Stimulated activated naive CD8-positive, alpha-beta T cell treated with anti-CD3 and anti-CD28 coated beads, Interleukin-15, Interleukin-2, amounts not matched to agents 100 U/mL and 50 U/mL, for 24 hours (primary cell): ENCODE results near the gene MRPL28.
"Not testable (repeated sequence)": the region's sequence is repeated elsewhere in the genome, so short reads cannot be mapped to it uniquely, and the experiment has no call there.

Experiments used
- ATAC-seq: fragments of 150-1000 bp; cut with Tn5 transposase; one replicate; pipeline ENCODE4 v1.10.0; 2021
- DNase-seq: peaks from one replicate; pipeline ENCODE4 v3.0.0; 2021

MRPL28 gene

GRCh38 chr16:359871-360697 lies 10.3 kb downstream of the MRPL28 start:
- no peak for ATAC-seq
- no peak for DNase-seq

- ATAC-seq (no peak), DNase-seq (no peak)
Observed at GRCh38 chr16:359067-359763, 11.1 kb downstream of the MRPL28 start.

- no peak for ATAC-seq
Observed at GRCh38 chr16:356741-357140, 13.6 kb downstream of the MRPL28 start.

DNA sequence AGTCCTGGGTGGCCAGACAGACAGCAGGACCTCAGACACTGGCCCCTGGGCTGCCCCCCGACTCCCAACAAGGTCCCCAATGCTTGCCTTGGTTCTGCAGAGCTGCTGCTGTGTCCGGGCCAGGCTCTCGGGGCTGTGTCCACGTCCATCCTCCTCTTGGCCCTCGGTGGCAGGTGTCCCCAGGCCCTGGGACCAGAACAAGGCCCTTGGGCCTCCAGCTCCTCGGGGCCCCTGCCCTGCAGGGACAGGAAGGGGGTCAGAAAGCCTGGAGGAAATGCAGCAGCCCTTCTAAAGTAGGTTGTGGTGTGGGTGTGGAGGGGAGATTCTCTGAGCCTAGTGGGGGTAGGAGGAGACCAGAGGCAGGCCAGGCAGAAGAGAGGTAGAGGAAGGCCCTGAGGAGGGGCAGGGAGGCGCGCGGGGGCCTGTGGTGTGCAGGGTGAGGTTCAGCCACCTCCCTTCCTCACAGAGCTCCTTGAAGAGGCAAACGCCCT lies 15.3 kb downstream of the MRPL28 start:
- ATAC-seq (no peak), DNase-seq (peak; percentile 36)

More at GRCh38 chr16:356741-357140, 13.6 kb downstream of the MRPL28 start:
- no peak for DNase-seq

DNA sequence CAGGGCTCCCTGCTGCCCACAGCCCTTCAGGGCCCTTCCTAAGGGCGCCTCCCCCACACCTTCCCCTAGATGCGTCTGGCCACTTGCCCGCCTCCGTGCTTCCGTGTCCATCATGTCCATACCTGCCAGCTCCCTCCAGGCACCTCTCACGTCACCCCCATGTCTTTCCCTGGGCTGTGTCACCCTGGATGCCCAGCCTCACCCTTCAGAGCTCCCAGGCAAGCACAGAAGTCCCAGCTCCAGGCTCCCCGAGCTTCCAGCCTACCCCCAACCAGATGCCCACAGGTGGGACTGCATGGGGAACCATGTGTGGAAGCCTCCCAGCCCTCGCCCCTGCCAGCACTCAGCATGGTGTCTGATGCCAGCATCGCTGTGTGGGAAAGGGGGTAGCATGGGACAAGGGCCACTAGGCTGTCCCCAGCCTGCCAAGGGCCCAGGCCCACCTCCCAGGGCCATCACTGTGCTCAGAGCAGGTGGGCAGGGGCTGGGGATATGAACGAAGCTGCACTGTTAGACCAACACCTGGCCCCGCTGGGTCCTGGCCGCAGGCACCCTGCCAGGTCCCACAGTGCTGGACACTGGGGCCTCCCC lies 16.0 kb downstream of the MRPL28 start:
- no peak for DNase-seq

DNA sequence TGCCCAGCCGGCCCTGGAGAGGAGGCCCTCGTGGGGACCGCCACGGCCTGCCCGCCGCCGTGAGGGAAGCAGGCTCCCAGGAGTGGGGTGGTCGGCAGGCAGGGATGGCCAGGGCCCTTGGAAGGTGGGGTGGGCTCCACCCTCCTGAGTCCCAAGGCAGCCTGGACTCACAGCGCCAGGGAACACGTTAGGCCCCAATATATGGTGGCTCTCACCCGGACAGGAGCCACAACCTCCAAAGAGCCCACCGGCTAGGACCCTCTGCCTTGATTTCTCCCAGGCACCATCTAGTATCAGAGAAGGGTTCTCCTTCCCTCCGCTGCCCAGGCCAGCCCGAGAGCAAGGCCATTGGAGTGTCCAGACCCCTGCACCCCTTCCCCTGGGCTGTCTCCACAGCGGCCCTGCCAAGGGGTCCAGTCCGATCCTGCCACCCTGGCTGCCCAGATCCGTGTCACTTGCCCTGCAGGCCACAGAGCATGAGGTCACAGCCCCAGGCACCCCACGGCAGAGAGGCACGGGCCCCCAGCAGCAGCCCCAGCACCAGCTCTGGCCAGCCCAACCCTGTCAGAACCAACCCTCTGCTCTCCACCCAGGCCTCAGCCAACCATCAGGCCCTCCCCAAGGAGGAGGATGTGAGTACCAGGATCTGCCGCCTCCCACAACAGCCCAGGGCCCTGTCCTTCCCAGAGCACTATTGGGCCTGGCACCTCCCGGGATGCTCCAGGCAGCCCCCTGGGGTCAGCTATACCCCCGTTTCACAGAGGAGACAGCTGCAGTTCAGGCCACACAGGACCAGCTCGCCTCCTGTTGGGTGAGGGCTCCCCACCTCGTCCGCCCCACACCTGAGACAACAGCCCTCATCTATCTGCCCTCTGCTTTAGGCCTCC lies 16.7 kb downstream of the MRPL28 start:
- DNase-seq, result no peak
- no peak for ATAC-seq

More for the DNA sequence above, 16.0 kb downstream of the MRPL28 start:
- no peak for ATAC-seq

DNA sequence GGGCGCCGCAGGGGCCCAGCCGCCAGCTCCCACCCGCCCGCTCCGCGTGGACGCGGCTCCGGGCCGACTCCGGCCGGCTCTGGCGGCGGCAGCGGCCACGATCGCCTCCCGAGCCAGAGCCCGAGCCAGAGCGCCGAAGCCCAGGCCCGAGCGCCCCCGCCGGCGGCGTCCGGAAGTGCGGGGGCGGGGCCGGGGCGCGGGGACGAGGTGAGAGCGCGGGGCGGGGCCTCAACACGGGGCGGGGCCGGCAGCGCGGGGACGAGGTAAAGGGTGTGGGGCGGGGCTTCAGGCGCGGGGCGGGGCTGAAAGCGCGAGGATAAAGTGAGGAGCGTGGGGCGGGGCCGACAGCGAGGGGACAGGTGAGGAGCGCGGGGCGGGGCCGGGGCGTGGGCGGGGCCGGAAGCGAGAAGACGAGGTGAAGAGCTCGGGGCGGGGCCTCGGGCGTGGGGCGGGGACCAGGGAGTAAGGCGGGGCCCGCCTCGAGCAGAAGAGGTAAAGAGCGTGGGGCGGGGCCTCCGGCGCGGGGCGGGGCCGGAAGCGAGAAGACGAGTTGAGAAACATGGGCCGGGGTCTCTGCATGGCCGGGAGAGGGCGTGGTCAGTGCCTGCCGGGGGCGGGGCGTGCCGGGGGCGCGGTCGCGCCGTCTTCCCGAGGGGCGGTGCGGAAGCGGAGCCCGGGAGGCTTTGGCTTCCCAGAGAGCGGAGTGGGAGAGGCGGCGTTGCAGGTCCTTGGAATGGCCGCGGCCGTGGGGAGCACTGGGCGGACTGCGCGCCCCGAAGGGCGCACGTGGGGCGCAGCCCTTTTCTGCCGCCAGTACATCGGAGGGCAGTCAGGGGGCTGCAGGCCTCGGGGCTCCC lies 17.6 kb downstream of the MRPL28 start, which contains the start of gene AXIN1:
AXIN1 (minus strand) TSS at position 177 of the 857 bp plus-strand sequence. CDS start 5,698 bp downstream, outside the sequence.
- DNase-seq (peak; percentile 100), ATAC-seq (peak; percentile 83)

GRCh38 chr16:351804-352520 lies 18.4 kb downstream of the MRPL28 start:
- DNase-seq (peak; percentile 51), ATAC-seq (peak; percentile 21)

GRCh38 chr16:350203-350602 lies 20.1 kb downstream of the MRPL28 start:
- ATAC-seq (no peak), DNase-seq (no peak)

DNA sequence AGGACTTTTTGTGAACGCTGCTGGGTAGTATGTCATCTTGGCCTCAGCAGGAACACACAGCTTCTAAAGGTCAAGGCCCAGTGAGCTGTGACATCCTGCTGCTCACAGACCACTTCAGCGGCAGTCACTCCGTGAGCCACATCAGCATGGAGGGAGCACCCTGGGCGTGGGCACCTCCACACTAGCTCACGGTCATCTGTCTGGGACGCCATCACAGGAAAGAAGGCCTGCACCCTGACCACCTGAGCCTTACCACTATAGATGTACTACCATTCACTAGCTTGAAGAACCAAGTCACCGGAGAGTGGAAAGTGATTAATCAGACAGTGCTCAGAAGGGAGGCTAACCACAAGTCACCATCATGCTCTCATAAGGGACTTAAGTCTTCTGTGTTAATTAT lies 21.1 kb downstream of the MRPL28 start:
- DNase-seq (peak; percentile 38), ATAC-seq (peak; percentile 39)

- DNase-seq, ATAC-seq: not testable (repeated sequence)
Observed at GRCh38 chr16:348495-348894, 21.8 kb downstream of the MRPL28 start.

DNA sequence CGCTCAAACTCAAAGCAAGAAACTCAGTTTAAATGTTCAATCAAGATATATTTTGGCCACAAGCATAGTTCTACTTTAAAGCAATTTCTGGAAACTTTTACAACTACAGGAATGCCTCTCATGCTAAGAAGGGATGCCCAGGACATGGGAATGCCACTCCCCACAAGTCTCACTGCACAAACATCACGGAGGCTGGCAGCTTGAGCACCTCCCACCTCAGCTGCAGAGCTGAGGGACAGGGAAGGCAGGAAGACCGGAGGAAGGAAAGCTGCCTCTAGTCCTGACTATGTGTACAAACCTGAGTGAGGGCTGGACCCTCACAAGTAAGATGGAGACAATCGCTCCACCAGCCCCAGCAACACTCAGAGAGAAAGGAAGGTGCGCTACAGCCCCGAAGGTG lies 23.1 kb downstream of the MRPL28 start:
- no peak for ATAC-seq
- DNase-seq, result no peak

- DNase-seq (no peak), ATAC-seq (no peak)
Observed at GRCh38 chr16:346587-346986, 23.8 kb downstream of the MRPL28 start.

DNA sequence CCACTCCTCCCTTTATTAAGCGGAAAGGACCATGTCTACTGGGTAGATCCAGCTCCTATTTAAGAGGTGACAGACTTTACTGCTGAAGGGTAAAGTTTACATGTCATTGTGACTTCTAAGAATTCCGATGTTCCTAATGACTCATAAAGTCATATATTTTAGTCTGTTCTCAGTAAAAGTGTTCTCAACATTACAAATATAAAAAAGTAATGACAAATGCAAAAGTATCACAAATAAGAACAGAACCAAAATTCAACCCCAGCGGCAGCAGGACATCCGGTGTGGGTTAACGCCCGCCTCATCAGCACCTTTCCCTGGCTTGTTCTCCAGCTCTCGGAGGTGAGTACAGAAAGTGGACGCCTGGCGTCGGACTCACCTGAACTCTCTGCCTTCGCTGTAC lies 24.6 kb downstream of the MRPL28 start:
- ATAC-seq, result no peak

GRCh38 chr16:342455-343213 lies 27.7 kb downstream of the MRPL28 start:
- no peak for DNase-seq

More for the DNA sequence above, 24.6 kb downstream of the MRPL28 start:
- DNase-seq, result no peak

GRCh38 chr16:341974-342336 lies 28.4 kb downstream of the MRPL28 start:
- ATAC-seq, DNase-seq: not testable (repeated sequence)

More at GRCh38 chr16:342455-343213, 27.7 kb downstream of the MRPL28 start:
- ATAC-seq, result peak; percentile 28

DNA sequence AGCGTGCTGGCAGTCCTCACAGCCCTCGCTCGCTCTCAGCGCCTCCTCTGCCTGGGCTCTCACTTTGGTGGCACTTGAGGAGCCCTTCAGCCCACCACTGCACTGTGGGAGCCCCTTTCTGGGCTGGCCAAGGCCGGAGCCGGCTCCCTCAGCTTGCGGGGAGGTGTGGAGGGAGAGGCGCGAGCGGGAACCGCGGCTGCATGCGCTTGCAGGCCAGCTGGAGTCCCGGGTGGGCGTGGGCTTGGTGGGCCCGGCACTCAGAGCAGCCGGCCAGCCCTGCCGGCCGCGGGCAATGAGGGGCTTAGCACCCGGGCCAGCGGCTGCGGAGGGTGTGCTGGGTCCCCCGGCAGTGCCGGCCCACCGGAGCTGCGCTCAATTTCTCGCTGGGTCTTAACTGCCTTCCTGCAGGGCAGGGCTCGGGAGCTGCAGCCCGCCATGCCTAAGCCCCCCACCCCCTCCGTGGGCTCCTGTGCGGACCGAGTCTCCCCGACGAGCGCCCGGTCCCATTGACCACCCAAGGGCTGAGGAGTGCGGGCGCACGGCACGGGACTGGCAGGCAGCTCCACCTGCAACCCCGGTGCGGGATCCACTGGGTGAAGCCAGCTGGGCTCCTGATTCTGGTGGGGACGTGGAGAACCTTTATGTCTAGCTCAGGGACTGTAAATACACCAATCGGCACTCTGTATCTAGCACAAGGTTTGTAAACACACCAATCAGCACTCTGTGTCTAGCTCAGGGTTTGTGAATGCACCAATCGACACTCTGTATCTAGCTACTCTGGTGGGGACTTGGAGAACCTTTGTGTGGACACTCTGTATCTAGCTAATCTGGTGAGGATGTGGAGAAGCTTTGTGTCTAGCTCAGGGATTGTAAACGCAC lies 29.0 kb downstream of the MRPL28 start:
- ATAC-seq, DNase-seq: not testable (repeated sequence)
